Stomach (tissue), 9 donors: ENCODE results near the gene CEP72. TPM values are rescaled to one million over a fixed set of nuclear protein-coding genes. Genes with fewer than 3 reads are reported as not detected.
"Not testable (repeated sequence)": the region's sequence is repeated elsewhere in the genome, so short reads cannot be mapped to it uniquely, and the experiment has no call there.

Experiments
- DNase-seq, 2 donors: peaks; one replicate each; pipeline versions ENCODE4 v3.0.0 to v3.0.0-alpha.2; 2013 to 2019
- H3K27ac ChIP-seq, 5 donors: fragments of 200-600 bp in 4 of 5; sonication (generic) in 4 of 5; one replicate each; pipeline ENCODE4 v1.5.1; 2013 to 2019; ENCODE audit warnings: mild to moderate bottlenecking in 1 of 5, moderate library complexity in 1 of 5
- H3K27me3 ChIP-seq, 3 donors: fragments of 200-600 bp; sonication (generic); one replicate each; pipeline ENCODE4 v1.5.1; 2017 to 2019; ENCODE audit warnings: mixed run types in 1 of 3
- H3K36me3 ChIP-seq, 4 donors: fragments of 200-600 bp; sonication (generic); 1 replicate in 3 of 4; 2 replicates in 1 of 4; pipeline ENCODE4 v1.5.1; 2016 to 2019
- H3K4me1 ChIP-seq, 4 donors: fragments of 200-600 bp; sonication (generic); one replicate each; pipeline ENCODE4 v1.5.1; 2016 to 2019
- H3K4me3 ChIP-seq, 4 donors: fragments of 200-600 bp; sonication (generic) in 3 of 4; one replicate each; pipeline ENCODE4 v1.5.1; 2016 to 2019; ENCODE audit warnings: mild to moderate bottlenecking in 1 of 4
- H3K9me3 ChIP-seq, 4 donors: fragments of 200-600 bp; sonication (generic); one replicate each; pipeline ENCODE4 v1.5.1; 2016 to 2019
- EP300 ChIP-seq: sonication (generic); formaldehyde crosslinking; IDR thresholded peaks from one replicate; pipeline ENCODE4 v1.6.1; 2017; ENCODE audit warnings: antibody characterized with exemption
- POLR2A ChIP-seq, 4 donors: fragments of 450-650 bp; IDR thresholded peaks; one replicate each; pipeline ENCODE4 v1.6.1; 2016; ENCODE audit warnings: antibody characterized with exemption in 4 of 4, control low read depth in 2 of 4, mild to moderate bottlenecking in 1 of 4, moderate library complexity in 1 of 4
- POLR2AphosphoS5 ChIP-seq, 3 donors: sonication (generic); formaldehyde crosslinking; IDR thresholded peaks; one replicate each; pipeline ENCODE4 v1.6.1; 2016; ENCODE audit warnings: antibody characterized with exemption in 3 of 3
- WGBS, 5 donors: extraction: QIAGEN DNeasy Blood & Tissue Kit in 3 of 5; methylation state at CpG; one replicate each; pipeline versions ENCODE4 v1.1.5 to v1.1.7; 2013 to 2018; 5-methylcytosine and 5-hydroxymethylcytosine counted together
- intact Hi-C: fragments of 100-400 bp; cut with DNase I; formaldehyde crosslinking; loops from one replicate; pipeline ENCODE4 v1.15.1; 2023; ENCODE audit warnings: low total_unique reads
- polyA plus RNA-seq, 3 donors: library from polyadenylated mRNA; stranded (reverse); fragments of 200-250 nt; gene quantifications; one replicate each; pipeline ENCODE4 v1.2.3, GENCODE V29; 2013
- total RNA-seq, 5 donors: library from RNA; depleted of rRNA; stranded (reverse); fragments of >200 nt; gene quantifications; one replicate each; pipeline versions ENCODE4 v1.1.0 to v1.2.3, GENCODE V29; 2014 to 2016
- TF ChIP-seq, protein P1 (sequence below), 7 experiments: fragments of 450-650 bp in 4 of 7; fragments of 200-600 bp in 3 of 7; sonication (generic) in 3 of 7; IDR thresholded peaks; one replicate each; pipeline ENCODE4 v1.5.1; 2016 to 2019; ENCODE audit warnings: antibody characterized with exemption in 7 of 7, control low read depth in 2 of 7, mild to moderate bottlenecking in 1 of 7
- donor health status: healthy with polysubstance abuse.
- donor health status: Bipolar disorder and iron deficiency.
- donor health status: healthy.

Gene CEP72
- total and polyA plus RNA-seq, 8 donors = 0.14 to 11.1 (median 2.1) TPM

DNA sequence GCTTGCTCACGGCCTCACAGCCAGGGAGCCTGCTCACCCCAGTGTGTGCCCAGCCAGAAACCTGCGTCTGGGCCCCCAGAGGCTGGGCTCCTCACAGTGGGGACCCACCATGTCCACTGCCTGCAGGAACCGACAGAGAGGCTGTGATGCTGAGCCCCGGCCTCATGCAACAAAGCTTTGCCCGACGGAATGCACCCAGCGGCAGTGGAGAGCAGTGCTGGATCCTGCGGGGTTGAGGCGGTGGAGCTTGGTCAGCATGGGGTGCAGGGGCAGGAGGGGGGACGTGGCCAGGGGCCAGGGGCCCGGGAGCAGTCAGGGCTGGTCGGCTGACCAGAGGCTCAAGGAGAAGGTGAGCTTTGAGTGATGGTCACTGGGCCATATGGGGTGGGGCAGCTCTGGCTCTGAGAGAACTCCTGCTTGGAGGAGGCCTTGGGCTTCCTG is 7.7 kb upstream of the CEP72 start:
- intact Hi-C loops = no loop called here
- Histone ChIP-seq H3K4me3 (no peak overlapping the region), H3K27ac (no peak overlapping the region), H3K4me1 (peaks cover 0 to 15% (median 6%) of the 10 kb centered on the region in 4 donors), H3K27me3 (peaks cover 0 to 91% (median 13%) of the 10 kb centered on the region in 3 donors), H3K36me3 (no peaks in the 10 kb centered on the region), H3K9me3 (no peaks in the 10 kb centered on the region)
- 86 to 92% (median 87%) methylated on average over 11 to 12 of the region's 12 CpGs for WGBS, 5 donors
- no peak for TF ChIP-seq POLR2AphosphoS5 (IDR thresholded peaks at IDR 0.05)
- no peak for TF ChIP-seq POLR2A (IDR thresholded peaks at IDR 0.05)
- TF ChIP-seq, protein P1, sequence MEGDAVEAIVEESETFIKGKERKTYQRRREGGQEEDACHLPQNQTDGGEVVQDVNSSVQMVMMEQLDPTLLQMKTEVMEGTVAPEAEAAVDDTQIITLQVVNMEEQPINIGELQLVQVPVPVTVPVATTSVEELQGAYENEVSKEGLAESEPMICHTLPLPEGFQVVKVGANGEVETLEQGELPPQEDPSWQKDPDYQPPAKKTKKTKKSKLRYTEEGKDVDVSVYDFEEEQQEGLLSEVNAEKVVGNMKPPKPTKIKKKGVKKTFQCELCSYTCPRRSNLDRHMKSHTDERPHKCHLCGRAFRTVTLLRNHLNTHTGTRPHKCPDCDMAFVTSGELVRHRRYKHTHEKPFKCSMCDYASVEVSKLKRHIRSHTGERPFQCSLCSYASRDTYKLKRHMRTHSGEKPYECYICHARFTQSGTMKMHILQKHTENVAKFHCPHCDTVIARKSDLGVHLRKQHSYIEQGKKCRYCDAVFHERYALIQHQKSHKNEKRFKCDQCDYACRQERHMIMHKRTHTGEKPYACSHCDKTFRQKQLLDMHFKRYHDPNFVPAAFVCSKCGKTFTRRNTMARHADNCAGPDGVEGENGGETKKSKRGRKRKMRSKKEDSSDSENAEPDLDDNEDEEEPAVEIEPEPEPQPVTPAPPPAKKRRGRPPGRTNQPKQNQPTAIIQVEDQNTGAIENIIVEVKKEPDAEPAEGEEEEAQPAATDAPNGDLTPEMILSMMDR (IDR thresholded peaks at IDR 0.05) = no peak
- no peak for TF ChIP-seq EP300
- no peak for DNase-seq

DNA sequence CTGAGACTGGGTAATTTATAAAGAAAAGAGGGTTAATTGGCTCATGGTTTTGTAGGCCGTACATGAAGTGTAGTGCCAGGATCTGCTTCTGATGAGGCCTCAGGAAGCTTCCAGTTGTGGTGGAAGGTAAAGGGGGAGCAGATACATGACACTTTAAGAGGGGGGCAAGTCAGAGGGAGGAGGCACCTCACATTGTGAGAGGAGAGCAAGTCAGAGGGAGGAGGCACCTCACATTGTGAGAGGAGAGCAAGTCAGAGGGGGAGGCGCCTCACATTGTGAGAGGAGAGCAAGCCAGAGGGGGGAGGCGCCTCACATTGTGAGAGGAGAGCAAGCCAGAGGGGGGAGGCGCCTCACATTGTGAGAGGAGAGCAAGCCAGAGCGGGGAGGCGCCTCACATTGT is 7.0 kb upstream of the CEP72 start:
- H3K36me3 ChIP-seq, H3K4me3 ChIP-seq, intact Hi-C loops, H3K27ac ChIP-seq, DNase-seq, H3K9me3 ChIP-seq: not testable (repeated sequence)
- Histone ChIP-seq H3K4me1 (peaks cover 0 to 15% (median 6%) of the 10 kb centered on the region in 4 donors), H3K27me3 (peaks cover 0 to 84% (median 13%) of the 10 kb centered on the region in 3 donors)
- 87 to 98% (median 94%) methylated on average over 3 to 6 of the region's 6 CpGs for WGBS, 5 donors

DNA sequence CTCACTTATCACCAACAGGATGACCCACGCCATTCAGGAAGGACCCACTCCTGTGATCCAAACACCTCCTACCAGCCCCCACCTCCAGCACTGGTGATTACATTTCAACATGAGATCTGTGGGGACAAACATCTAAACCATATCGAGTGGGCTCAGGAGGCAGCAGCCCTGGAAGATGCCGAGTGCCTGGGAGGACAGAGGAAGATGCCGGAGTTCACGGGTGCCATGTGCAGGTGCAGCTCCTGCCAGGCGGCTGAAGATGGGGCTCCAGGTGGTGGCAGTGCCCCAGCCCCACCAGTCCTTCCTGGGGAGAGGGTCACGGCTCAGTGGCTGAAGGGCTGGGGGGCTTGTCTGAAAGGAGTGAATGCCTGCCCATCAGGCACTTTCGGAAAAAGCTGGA is 6.1 kb upstream of the CEP72 start:
- peaks cover 0 to 17% (median 9%) of the 10 kb centered on the region in 4 donors for H3K4me1 ChIP-seq
- H3K27me3 ChIP-seq = peaks cover 0 to 75% (median 13%) of the 10 kb centered on the region in 3 donors
- intact Hi-C loops = no loop called here
- no peaks in the 10 kb centered on the region for H3K9me3 ChIP-seq
- no peak overlapping the region for H3K27ac ChIP-seq
- H3K36me3 ChIP-seq = no peaks in the 10 kb centered on the region
- TF ChIP-seq POLR2AphosphoS5 (IDR thresholded peaks at IDR 0.05) = no peak
- TF ChIP-seq POLR2A (IDR thresholded peaks at IDR 0.05) = no peak
- TF ChIP-seq EP300 = no peak
- TF ChIP-seq, protein P1 (IDR thresholded peaks at IDR 0.05) = no peak
- no peak overlapping the region for H3K4me3 ChIP-seq
- WGBS, 5 donors = 84 to 96% (median 90%) methylated on average over 7 to 8 of the region's 8 CpGs
- DNase-seq = peak in 1 of 2 donors; percentile 14

DNA sequence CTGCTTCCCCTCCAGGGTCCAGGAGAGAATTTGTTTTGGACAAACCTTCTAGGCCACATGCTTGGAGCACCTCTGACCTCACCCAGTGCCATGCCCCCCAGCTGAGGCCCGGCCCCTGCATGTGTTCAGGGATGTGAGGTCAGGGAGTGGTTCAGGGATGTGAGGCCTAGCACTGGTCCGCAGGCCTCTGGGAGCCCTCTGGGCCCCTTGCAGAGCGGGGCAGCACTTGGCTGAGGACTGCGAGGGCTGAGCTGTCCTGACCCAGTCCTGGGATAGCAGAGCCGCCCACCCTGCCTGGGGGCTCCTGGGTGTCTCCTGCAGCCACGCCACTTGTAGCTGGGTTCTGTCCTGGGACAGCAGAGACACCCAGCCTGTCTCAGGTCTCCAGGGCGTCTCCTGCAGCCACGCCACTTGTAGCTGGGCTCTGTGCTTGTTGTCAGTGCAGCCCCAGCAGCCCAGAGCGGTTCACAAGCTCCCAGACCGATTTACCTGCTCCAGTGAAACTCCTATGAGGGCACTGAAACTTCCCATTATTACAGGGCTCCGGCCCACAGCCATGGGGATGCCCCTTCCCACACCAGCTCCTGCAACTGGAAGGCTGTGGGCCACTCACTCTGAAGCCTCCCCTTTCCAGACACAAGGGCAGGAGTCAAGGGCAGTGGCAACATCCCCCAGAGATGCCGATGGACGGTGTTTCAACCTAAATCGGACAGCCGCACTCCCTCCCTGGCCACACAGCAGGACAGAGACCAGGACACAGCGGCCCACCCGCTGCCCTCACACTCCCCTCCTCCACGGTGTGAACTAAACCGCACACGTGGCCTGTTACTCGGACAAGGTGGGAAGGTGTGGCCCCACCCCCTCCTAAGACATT is 5.4 kb upstream of the CEP72 start:
- peak overlapping the region in 1 of 5 donors; percentile 50 for H3K27ac ChIP-seq
- 58 to 74% (median 67%) methylated on average over 15 to 21 of the region's 21 CpGs for WGBS, 5 donors
- DNase-seq = peak in 1 of 2 donors; percentile 21
- peaks cover 0 to 24% (median 16%) of the 10 kb centered on the region in 4 donors for H3K4me1 ChIP-seq
- no peak overlapping the region for H3K4me3 ChIP-seq
- no peaks in the 10 kb centered on the region for H3K36me3 ChIP-seq
- TF ChIP-seq POLR2A (IDR thresholded peaks at IDR 0.05) (no peak), EP300 (no peak), POLR2AphosphoS5 (IDR thresholded peaks at IDR 0.05) (no peak)
- TF ChIP-seq, protein P1 (IDR thresholded peaks at IDR 0.05) = no peak
- H3K9me3 ChIP-seq = no peaks in the 10 kb centered on the region
- H3K27me3 ChIP-seq = peaks cover 0 to 68% (median 13%) of the 10 kb centered on the region in 3 donors
- intact Hi-C loops = no loop called here
